MM.1S (cell line): ENCODE measurements around the gene KIF1C.
A peak's percentile ranks its signal among the peaks of the same experiment; 100 is the strongest.

Experiments used
- DNase-seq: peaks from one replicate; pipeline ENCODE4 v3.0.0-alpha.2; 2015
- H2AFZ ChIP-seq: fragments of 300-600 bp; sonication (generic); 2 replicates; pipeline ENCODE4 v1.6.0; 2016; ENCODE audit warnings: antibody characterized with exemption, low read length
- H3F3A ChIP-seq: fragments of 300-600 bp; sonication (generic); 2 replicates; pipeline ENCODE4 v1.6.1; 2016; ENCODE audit warnings: mild to moderate bottlenecking, antibody characterized with exemption, low read length, moderate library complexity, mixed read lengths; ENCODE audit not compliant: insufficient read depth
- H3K27ac ChIP-seq: fragments of 300-600 bp; sonication (generic); 2 replicates; pipeline ENCODE4 v1.5.1; 2016; ENCODE audit warnings: mild to moderate bottlenecking, low read length
- H3K27me3 ChIP-seq: fragments of 300-600 bp; sonication (generic); replicated peaks from 2 replicates; pipeline ENCODE4 v1.6.0; 2016; ENCODE audit warnings: low read length; ENCODE audit not compliant: insufficient read depth
- H3K36me3 ChIP-seq: fragments of 300-600 bp; sonication (generic); replicated peaks from 2 replicates; pipeline ENCODE4 v1.6.1; 2016; ENCODE audit warnings: mild to moderate bottlenecking, low read length, mixed read lengths; ENCODE audit not compliant: insufficient read depth
- H3K4me1 ChIP-seq: fragments of 300-600 bp; sonication (generic); 2 replicates; pipeline ENCODE4 v1.6.1; 2016; ENCODE audit warnings: low read length, mixed read lengths
- H3K4me2 ChIP-seq: fragments of 300-600 bp; sonication (generic); 2 replicates; pipeline ENCODE4 v1.6.0; 2016; ENCODE audit warnings: low read depth, low read length
- H3K4me3 ChIP-seq: fragments of 300-600 bp; sonication (generic); 2 replicates; pipeline ENCODE4 v1.5.1; 2016; ENCODE audit warnings: low read length, mixed read lengths
- H3K79me2 ChIP-seq: fragments of 300-600 bp; sonication (generic); 2 replicates; pipeline ENCODE4 v1.6.1; 2016; ENCODE audit warnings: mixed run types, low read length, mixed read lengths
- H3K9ac ChIP-seq: fragments of 300-600 bp; sonication (generic); 2 replicates; pipeline ENCODE4 v1.6.1; 2016; ENCODE audit warnings: low read length, mixed read lengths
- H3K9me2 ChIP-seq: fragments of 300-600 bp; sonication (generic); replicated peaks from 2 replicates; pipeline ENCODE4 v1.6.1; 2016; ENCODE audit warnings: mild to moderate bottlenecking, low read length, mixed read lengths; ENCODE audit not compliant: insufficient read depth
- H3K9me3 ChIP-seq: fragments of 300-600 bp; sonication (generic); replicated peaks from 2 replicates; pipeline ENCODE4 v1.6.1; 2016; ENCODE audit warnings: mild to moderate bottlenecking, low read length, mixed read lengths; ENCODE audit not compliant: insufficient read depth
- H4K20me1 ChIP-seq: fragments of 300-600 bp; sonication (generic); 2 replicates; pipeline ENCODE4 v1.6.1; 2016; ENCODE audit warnings: mild to moderate bottlenecking, low read length, moderate library complexity, mixed read lengths; ENCODE audit not compliant: insufficient read depth
- CTCF ChIP-seq: fragments of 300-600 bp; sonication (generic); IDR thresholded peaks from 2 replicates; pipeline ENCODE4 v1.5.1; 2016; ENCODE audit warnings: antibody characterized with exemption, low read length, mixed read lengths
- EZH2 ChIP-seq: fragments of 300-600 bp; sonication (generic); optimal IDR thresholded peaks from 2 replicates; pipeline ENCODE3; 2017; ENCODE audit warnings: low read depth, mild to moderate bottlenecking, antibody characterized with exemption, low read length, mixed read lengths
- EZH2phosphoT487 ChIP-seq: fragments of 300-600 bp; sonication (generic); IDR thresholded peaks from 2 replicates; pipeline ENCODE4 v1.6.1; 2018; ENCODE audit warnings: antibody characterized with exemption, low read length

The KIF1C gene

GRCh38 chr17:4949321-4950074 lies 48.3 kb upstream of the KIF1C start:
- Histone ChIP-seq H3K9me3 (no peaks in the 10 kb centered on the region), H3K79me2 (peaks cover 44% of the 10 kb centered on the region), H3F3A (peaks cover 52% of the 10 kb centered on the region), H3K4me3 (peak overlapping the region; percentile 99), H4K20me1 (peaks cover 24% of the 10 kb centered on the region), H3K36me3 (no peaks in the 10 kb centered on the region), H3K4me1 (peaks cover 34% of the 10 kb centered on the region), H3K9me2 (no peaks in the 10 kb centered on the region), H3K9ac (peak overlapping the region; percentile 99), H3K27ac (peak overlapping the region; percentile 100), H3K27me3 (no peaks in the 10 kb centered on the region), H3K4me2 (peak overlapping the region; percentile 94), H2AFZ (peak overlapping the region; percentile 80)
- TF ChIP-seq EZH2 (no peak), EZH2phosphoT487 (no peak), CTCF (no peak)
- peak; percentile 97 for DNase-seq

DNA sequence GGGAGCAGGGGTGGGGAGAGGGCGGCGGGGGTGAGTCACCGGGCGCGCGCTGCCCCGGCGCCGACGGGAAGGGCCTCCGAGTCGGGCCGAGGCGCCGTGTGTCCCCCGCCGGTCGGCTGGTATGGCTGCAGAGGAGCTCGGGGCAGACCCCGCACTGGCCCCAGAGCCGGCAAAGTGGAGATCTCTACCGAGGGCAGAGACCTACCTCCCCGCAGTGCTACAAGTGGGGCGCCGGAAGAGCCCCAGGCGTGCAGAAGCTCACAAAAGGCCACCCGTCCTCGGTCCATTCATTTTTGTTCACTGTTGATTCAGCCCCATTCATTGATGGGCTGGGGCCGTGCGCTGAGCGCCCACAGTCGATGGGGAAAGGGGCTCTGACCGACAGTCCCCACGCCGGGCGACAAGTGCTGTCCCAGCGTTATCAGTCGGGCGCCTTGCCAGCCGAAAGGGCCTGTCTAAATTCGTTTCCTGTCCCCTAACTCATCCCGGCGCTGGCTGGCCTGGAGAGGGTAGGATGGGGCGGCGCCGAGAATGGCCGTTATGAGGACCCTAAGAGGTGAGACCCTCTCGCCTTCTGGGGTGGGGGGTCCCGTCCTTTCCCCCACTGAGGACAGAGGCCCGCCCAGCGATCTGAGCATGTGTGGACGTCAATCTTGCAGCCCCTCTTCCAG lies 47.5 kb upstream of the KIF1C start:
- TF ChIP-seq CTCF: no peak
- no peak for TF ChIP-seq EZH2phosphoT487
- TF ChIP-seq EZH2: no peak
- no peaks in the 10 kb centered on the region for H3K27me3 ChIP-seq
- H3K27ac ChIP-seq: peak overlapping the region; percentile 100
- H3K9me2 ChIP-seq: no peaks in the 10 kb centered on the region
- peaks cover 37% of the 10 kb centered on the region for H3K79me2 ChIP-seq
- no peaks in the 10 kb centered on the region for H3K9me3 ChIP-seq
- peaks cover 27% of the 10 kb centered on the region for H3K4me1 ChIP-seq
- peak overlapping the region; percentile 83 for H2AFZ ChIP-seq
- peaks cover 18% of the 10 kb centered on the region for H4K20me1 ChIP-seq
- peak overlapping the region; percentile 97 for H3K4me2 ChIP-seq
- H3K9ac ChIP-seq: peak overlapping the region; percentile 99
- peaks cover 45% of the 10 kb centered on the region for H3F3A ChIP-seq
- peak; percentile 52 for DNase-seq
- H3K36me3 ChIP-seq: no peaks in the 10 kb centered on the region
- peak overlapping the region; percentile 81 for H3K4me3 ChIP-seq

DNA sequence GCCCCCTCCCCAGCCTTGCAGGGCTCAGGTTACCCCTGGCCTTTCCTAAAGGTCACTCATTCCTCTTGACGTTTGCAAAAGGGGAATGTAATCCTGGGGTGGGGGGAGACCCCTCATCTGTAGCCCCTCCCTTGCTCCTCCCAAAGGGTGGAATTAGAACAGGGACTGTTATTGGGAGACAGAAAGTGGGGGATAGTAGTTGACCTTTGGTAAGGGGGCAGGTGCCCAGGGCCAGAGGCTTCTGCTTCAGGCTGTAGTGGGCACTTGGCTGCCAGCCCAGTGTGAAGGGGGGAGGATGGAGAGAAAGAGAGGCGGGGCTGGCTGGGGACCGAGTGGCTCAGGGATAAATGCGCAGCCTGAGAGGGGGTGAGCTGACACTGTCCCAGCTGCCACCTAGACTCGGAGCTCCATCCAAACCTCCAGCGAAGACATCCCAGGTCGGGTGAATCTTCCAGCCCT lies 47.0 kb upstream of the KIF1C start, which contains the start of gene ENO3:
Gene ENO3 (plus strand): TSS at position 374 of the 459 bp plus-strand sequence. CDS start 711 bp downstream, outside the sequence.
- peak within 1 kb of the TSS; percentile 99 for H3K9ac ChIP-seq
- no peaks in the 10 kb centered on the region for H3K9me2 ChIP-seq
- H3K4me2 ChIP-seq: peak within 1 kb of the TSS; percentile 97
- peaks cover 12% of the 10 kb centered on the region for H4K20me1 ChIP-seq
- H3K27me3 ChIP-seq: no peaks in the 10 kb centered on the region
- H3K9me3 ChIP-seq: no peaks in the 10 kb centered on the region
- H3K79me2 ChIP-seq: peaks cover 31% of the 10 kb centered on the region
- peak within 1 kb of the TSS; percentile 81 for H3K4me3 ChIP-seq
- no peak for DNase-seq
- peak within 1 kb of the TSS; percentile 100 for H3K27ac ChIP-seq
- H2AFZ ChIP-seq: peak within 1 kb of the TSS; percentile 83
- H3K36me3 ChIP-seq: no peaks in the 10 kb centered on the region
- TF ChIP-seq EZH2phosphoT487 (no peak), EZH2 (no peak), CTCF (no peak)
- H3K4me1 ChIP-seq: peaks cover 21% of the 10 kb centered on the region
- H3F3A ChIP-seq: peaks cover 39% of the 10 kb centered on the region
